Measurements from ENCODE around the gene TARBP1. TPM values are rescaled to one million over a fixed set of nuclear protein-coding genes. Genes with fewer than 3 reads are reported as not detected.
A peak's percentile ranks its signal among the peaks of the same experiment; 100 is the strongest.

Gene TARBP1
- total RNA-seq, 1 donor from 2014 or later = 30.4 TPM

DNA sequence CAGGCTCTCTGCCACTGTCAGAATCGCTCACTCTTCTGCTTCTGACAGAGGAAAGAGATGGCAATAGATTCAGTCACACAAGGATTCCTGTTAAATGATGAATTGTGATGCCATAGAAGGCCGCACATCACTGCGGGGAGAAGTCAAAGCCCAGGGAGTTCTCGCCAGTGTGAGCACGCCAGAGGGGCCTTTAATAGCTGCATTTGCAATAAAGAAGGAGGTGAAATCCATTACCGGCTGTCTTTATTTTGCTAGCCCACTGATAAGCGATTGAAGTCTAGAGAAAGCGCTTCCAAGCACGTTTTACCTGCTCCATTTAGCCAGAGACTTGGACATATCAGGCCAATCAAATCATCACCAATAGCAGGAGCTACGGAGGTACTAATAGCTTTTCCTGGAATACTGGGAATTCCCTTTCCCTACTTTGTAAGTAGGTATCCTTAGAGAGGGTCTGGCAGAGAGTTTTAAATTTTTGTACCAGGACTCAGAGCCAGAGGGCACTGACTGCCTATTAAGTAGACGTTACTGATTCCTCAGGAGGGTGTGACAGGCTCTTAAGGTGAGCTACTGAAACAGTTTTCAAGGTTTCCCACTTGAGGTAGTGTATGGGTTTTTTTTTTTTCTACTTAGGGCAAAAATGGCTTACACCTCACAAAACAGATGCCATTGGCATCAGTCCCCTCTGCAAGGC is 10.2 kb upstream of the TARBP1 start:
- no peak for DNase-seq
- Mint-ChIP-seq H3K9me3 (no peaks in the 10 kb centered on the region), H3K4me1 (peaks cover 29% of the 10 kb centered on the region), H3K27ac (peak overlapping the region; percentile 59), H3K27me3 (peaks cover 1% of the 10 kb centered on the region), H3K36me3 (ENCODE audit: low read depth) (no peaks in the 10 kb centered on the region), H3K4me3 (peak overlapping the region; percentile 55)
- TF ChIP-seq, protein P1, sequence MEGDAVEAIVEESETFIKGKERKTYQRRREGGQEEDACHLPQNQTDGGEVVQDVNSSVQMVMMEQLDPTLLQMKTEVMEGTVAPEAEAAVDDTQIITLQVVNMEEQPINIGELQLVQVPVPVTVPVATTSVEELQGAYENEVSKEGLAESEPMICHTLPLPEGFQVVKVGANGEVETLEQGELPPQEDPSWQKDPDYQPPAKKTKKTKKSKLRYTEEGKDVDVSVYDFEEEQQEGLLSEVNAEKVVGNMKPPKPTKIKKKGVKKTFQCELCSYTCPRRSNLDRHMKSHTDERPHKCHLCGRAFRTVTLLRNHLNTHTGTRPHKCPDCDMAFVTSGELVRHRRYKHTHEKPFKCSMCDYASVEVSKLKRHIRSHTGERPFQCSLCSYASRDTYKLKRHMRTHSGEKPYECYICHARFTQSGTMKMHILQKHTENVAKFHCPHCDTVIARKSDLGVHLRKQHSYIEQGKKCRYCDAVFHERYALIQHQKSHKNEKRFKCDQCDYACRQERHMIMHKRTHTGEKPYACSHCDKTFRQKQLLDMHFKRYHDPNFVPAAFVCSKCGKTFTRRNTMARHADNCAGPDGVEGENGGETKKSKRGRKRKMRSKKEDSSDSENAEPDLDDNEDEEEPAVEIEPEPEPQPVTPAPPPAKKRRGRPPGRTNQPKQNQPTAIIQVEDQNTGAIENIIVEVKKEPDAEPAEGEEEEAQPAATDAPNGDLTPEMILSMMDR (IDR thresholded peaks at IDR 0.05) = no peak
- ChIA-PET POLR2A (interaction anchor here (0.7 to 1.4 kb wide), 3 partner anchors 122 to 513 kb away, joined by 3 to 7 read pairs (median 4); no protein-coding TSS in a partner anchor), CTCF (no interaction called here)
- ATAC-seq (ENCODE audit: low read depth) = no peak
- intact Hi-C loops (cut with micrococcal nuclease) = no loop called here

DNA sequence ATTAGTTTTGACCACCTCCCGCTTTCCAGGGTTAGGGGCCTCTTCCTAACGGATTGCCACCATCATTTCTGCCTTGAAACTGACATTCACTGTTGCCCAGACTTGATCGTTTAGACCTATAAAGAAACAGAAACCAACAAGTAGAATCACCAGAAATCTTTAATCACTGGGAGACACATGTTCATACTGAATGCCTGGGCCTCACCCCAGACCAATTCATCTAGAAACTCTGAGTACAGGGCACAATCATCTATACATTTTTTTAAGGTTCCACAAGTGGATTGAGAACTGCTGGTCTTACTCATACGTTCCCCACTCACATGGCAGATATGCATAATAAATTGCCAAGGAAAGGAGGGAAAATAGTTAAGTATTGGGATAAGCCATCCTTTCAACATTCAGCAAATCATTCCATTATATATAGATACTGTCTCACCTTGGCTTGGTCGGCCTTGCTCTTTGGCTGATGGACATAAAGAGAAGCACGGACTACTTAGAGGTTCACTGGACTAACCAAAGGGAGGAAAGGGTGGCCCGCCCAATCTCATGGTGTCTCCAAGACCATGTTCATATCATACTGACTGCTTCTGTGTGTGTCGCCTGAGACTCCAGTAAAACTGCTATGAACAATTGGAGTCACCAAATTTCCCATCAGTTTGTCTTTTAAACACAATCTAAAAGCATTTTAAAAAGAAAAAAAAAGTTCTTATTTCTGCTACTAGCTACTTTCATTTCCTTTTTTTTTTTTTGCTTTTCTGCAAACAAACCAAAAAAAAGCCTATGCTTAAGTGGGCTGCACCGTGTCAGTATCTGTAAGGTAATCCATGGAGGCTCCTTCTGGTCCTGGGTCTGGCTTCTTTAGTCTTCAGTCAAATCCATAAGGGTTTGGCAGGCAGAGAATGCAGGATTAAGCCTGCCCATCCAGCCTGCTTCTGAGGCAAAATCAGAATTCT is 9.4 kb upstream of the TARBP1 start:
- intact Hi-C loops (cut with micrococcal nuclease) = loop anchor here (1.0 kb wide), 1 partner anchor 11 kb away; no protein-coding TSS in a partner anchor

DNA sequence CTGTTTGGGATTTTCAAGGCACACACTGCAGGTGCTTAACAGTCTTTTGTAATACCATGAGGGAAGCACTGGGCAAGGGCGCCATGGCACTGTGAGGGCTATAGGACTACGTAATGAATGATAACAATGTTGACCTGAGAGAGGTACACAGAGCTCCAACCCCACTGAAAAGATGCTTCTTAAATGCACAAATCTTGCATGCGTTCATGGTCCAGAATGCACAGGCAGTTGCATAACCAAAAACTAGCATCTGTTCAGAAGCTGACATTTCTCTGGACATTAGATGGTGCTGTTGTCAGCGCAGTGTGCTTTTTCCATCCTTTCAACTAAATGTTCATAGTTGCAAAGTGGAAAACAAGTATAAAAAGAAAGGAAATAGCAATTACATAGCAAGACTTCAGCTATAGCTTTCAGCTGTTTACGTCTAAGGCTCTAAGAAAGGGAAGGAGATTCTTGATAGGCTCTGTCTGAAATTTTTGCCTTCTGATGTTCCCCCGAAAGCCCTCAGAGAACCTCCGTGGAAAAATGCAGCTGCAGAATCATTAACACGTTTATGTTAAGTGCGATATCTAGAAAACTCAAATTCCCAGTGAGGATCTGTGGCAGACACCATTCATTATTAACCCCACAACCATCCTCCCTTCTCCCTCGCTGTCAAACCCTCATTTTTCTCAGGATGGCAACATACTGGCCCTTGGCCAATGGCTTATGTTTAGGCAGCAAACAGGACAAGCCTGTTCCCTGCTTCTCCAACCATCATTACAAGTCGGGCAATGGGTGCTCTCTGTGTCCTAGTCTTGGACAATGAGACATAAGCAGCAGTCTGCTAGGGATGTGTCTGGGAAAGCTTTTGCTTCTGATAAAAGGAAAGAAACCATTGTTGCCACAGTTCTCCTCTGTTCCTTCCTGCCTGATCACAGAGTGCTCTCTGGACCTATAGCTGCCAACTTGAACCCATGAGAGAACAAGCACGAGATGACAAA is 8.2 kb upstream of the TARBP1 start:
- no peaks in the 10 kb centered on the region for H3K36me3 Mint-ChIP-seq (ENCODE audit: low read depth)
- peak overlapping the region; percentile 11 for H3K4me3 Mint-ChIP-seq
- H3K27me3 Mint-ChIP-seq = peaks cover 7% of the 10 kb centered on the region
- no peaks in the 10 kb centered on the region for H3K9me3 Mint-ChIP-seq
- peaks cover 29% of the 10 kb centered on the region for H3K4me1 Mint-ChIP-seq
- DNase-seq = no peak
- POLR2A ChIA-PET = interaction anchor here (0.9 to 1.4 kb wide), 6 partner anchors 9 to 674 kb away, joined by 3 to 5 read pairs (median 4); partner anchors contain the start of genes IRF2BP2 and RBM34
- H3K27ac Mint-ChIP-seq = no peak overlapping the region
- CTCF ChIA-PET = interaction anchor here (0.7 to 2.2 kb wide), 9 partner anchors 8 to 929 kb away, joined by 3 to 15 read pairs (median 5); partner anchors contain the start of gene TARBP1
- TF ChIP-seq, protein P1 (IDR thresholded peaks at IDR 0.05) = no peak
- ATAC-seq (ENCODE audit: low read depth) = peak; percentile 47
- intact Hi-C loops (cut with micrococcal nuclease) = loop anchor here (2.0 kb wide), 1 partner anchor 928 kb away; no protein-coding TSS in a partner anchor

More for the DNA sequence above, 9.4 kb upstream of the TARBP1 start:
- peak; percentile 53 for ATAC-seq (ENCODE audit: low read depth)
- Mint-ChIP-seq H3K36me3 (ENCODE audit: low read depth) (no peaks in the 10 kb centered on the region), H3K4me3 (peak overlapping the region; percentile 55), H3K27me3 (peaks cover 1% of the 10 kb centered on the region), H3K27ac (peak overlapping the region; percentile 59), H3K9me3 (no peaks in the 10 kb centered on the region), H3K4me1 (peaks cover 29% of the 10 kb centered on the region)
- POLR2A ChIA-PET = interaction anchor here (0.6 to 1.4 kb wide), 7 partner anchors 8 to 566 kb away, joined by 3 to 7 read pairs (median 4); no protein-coding TSS in a partner anchor
- CTCF ChIA-PET = interaction anchor here (0.8 to 2.2 kb wide), 6 partner anchors 7 to 928 kb away, joined by 3 to 15 read pairs (median 6); partner anchors contain the start of gene TARBP1
- DNase-seq = no peak
- TF ChIP-seq, protein P1 (IDR thresholded peaks at IDR 0.05) = no peak

DNA sequence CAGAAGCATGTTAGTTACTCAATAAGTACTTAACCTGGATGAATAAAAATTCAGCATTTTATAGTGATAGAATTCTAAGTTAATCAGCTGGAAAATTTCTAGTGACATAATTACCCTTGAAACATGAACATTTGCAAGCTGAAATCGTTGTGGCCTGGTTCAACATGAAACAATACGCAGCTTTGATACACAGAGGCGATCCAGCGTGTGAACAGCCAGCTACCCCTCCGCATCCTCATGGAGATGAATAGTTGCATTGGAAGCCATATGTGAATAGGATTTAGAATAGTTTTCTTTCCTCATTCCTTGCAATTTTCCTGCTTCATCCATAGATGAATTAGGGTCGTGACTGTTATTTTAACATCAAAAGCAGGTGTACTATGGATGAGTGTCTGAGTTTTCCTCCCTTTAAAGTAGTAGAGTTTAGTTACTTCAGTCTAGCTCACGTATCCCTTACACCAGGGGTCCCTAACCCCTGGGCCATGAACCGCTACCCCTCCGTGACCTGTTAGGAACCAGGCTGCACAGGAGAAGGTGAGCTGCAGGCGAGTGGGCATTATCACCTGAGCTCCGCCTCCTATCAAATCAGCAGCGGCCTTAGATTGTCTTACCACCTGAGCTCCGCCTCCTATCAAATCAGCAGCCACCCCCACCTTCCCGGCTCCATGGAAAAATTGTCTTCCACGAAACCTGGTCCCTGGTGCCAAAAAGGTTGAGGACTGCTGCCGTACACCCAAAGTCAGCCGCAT is 6.2 kb upstream of the TARBP1 start:
- H3K9me3 Mint-ChIP-seq = no peaks in the 10 kb centered on the region
- ChIA-PET CTCF (interaction anchor here (1.3 kb wide), 1 partner anchor 599 kb away, joined by 4 read pairs; no protein-coding TSS in a partner anchor), POLR2A (no interaction called here)
- intact Hi-C loops (cut with micrococcal nuclease) = no loop called here
- ATAC-seq (ENCODE audit: low read depth) = no peak
- no peaks in the 10 kb centered on the region for H3K36me3 Mint-ChIP-seq (ENCODE audit: low read depth)
- TF ChIP-seq, protein P1 (IDR thresholded peaks at IDR 0.05) = no peak
- no peak for DNase-seq
- H3K4me3 Mint-ChIP-seq = no peak overlapping the region
- no peak overlapping the region for H3K27ac Mint-ChIP-seq
- H3K4me1 Mint-ChIP-seq = peaks cover 29% of the 10 kb centered on the region
- peaks cover 7% of the 10 kb centered on the region for H3K27me3 Mint-ChIP-seq

Data from activated B cell treated with CpG ODN at 0.5 μM for 24 hours (primary cell).